KMS-11 (cell line): Measurements from ENCODE around the gene ELOA.

Experiments used
- H2AFZ ChIP-seq: fragments of 200-600 bp; sonication (generic); 2 replicates; pipeline ENCODE4 v1.6.1; 2016; ENCODE audit warnings: antibody characterized with exemption, mixed run types, low read depth
- H3K27ac ChIP-seq: fragments of 200-600 bp; sonication (generic); 2 replicates; pipeline ENCODE4 v1.6.1; 2016; ENCODE audit warnings: mild to moderate bottlenecking, mixed run types
- H3K27me3 ChIP-seq: fragments of 200-600 bp; sonication (generic); 2 replicates; pipeline ENCODE4 v1.6.1; 2017; ENCODE audit warnings: mild to moderate bottlenecking, low read depth, mixed run types, moderate library complexity; ENCODE audit not compliant: insufficient read depth
- H3K36me3 ChIP-seq: fragments of 200-600 bp; sonication (generic); 2 replicates; pipeline ENCODE4 v1.6.1; 2017; ENCODE audit warnings: mild to moderate bottlenecking, mixed run types; ENCODE audit not compliant: insufficient read depth
- H3K4me1 ChIP-seq: fragments of 200-600 bp; sonication (generic); 2 replicates; pipeline ENCODE4 v1.6.1; 2016; ENCODE audit warnings: mild to moderate bottlenecking, low read depth, mixed run types; ENCODE audit not compliant: poor library complexity, severe bottlenecking
- H3K4me2 ChIP-seq: fragments of 200-600 bp; sonication (generic); 2 replicates; pipeline ENCODE4 v1.7.0; 2016; ENCODE audit warnings: mild to moderate bottlenecking, mixed run types
- H3K4me3 ChIP-seq: fragments of 200-600 bp; sonication (generic); IDR thresholded peaks from 2 replicates; pipeline ENCODE4 v1.6.1; 2017; ENCODE audit warnings: low read depth, low read length, mixed read lengths; ENCODE audit not compliant: insufficient read depth
- H3K79me2 ChIP-seq: fragments of 200-600 bp; sonication (generic); 2 replicates; pipeline ENCODE4 v1.6.1; 2016; ENCODE audit warnings: low read depth, mixed run types; ENCODE audit not compliant: insufficient read depth
- H3K9ac ChIP-seq: fragments of 200-600 bp; sonication (generic); 2 replicates; pipeline ENCODE4 v1.6.1; 2016; ENCODE audit warnings: mild to moderate bottlenecking, mixed run types
- H4K20me1 ChIP-seq: fragments of 200-600 bp; sonication (generic); 2 replicates; pipeline ENCODE4 v1.6.1; 2016; ENCODE audit warnings: mild to moderate bottlenecking, mixed run types; ENCODE audit not compliant: insufficient read depth
- TF ChIP-seq, protein P1 (sequence below): fragments of 200-600 bp; sonication (generic); conservative IDR thresholded peaks from 2 replicates; pipeline ENCODE4 v1.6.1; 2017; ENCODE audit warnings: low read depth, mild to moderate bottlenecking, antibody characterized with exemption, low read length, moderate library complexity, mixed read lengths

Gene ELOA

DNA sequence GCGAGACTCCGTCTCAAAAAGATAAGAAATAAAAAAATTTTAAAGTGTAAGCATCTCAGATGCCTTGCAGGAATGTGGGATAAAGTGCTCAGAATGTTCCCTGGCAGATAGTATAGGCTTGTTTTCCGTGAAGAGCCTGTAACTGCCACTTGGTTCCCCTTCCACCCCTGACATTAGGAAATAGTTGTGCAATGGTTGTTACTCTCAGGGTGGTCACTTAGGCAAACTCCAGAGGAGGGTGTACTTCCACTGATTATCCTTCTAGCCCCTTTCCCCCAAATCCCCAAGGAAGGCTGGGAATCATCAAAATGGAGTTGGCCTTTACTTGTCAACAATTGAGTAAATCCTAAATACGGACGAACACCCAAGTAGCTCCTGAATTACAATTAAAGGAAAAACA, 41.3 kb upstream of the ELOA start:
- H3K9ac ChIP-seq = no peak overlapping the region
- peaks cover 23% of the 10 kb centered on the region; the same call in 1 of the 2 replicates for H3K36me3 ChIP-seq
- peaks cover 20% of the 10 kb centered on the region for H4K20me1 ChIP-seq
- no peak overlapping the region for H3K4me3 ChIP-seq
- TF ChIP-seq, protein P1, sequence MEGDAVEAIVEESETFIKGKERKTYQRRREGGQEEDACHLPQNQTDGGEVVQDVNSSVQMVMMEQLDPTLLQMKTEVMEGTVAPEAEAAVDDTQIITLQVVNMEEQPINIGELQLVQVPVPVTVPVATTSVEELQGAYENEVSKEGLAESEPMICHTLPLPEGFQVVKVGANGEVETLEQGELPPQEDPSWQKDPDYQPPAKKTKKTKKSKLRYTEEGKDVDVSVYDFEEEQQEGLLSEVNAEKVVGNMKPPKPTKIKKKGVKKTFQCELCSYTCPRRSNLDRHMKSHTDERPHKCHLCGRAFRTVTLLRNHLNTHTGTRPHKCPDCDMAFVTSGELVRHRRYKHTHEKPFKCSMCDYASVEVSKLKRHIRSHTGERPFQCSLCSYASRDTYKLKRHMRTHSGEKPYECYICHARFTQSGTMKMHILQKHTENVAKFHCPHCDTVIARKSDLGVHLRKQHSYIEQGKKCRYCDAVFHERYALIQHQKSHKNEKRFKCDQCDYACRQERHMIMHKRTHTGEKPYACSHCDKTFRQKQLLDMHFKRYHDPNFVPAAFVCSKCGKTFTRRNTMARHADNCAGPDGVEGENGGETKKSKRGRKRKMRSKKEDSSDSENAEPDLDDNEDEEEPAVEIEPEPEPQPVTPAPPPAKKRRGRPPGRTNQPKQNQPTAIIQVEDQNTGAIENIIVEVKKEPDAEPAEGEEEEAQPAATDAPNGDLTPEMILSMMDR = no peak
- no peak overlapping the region for H3K27ac ChIP-seq
- no peak overlapping the region for H3K4me2 ChIP-seq
- no peaks in the 10 kb centered on the region for H3K27me3 ChIP-seq
- H2AFZ ChIP-seq = no peak overlapping the region
- H3K79me2 ChIP-seq = peaks cover 26% of the 10 kb centered on the region; the same call in 1 of the 2 replicates
- peaks cover 19% of the 10 kb centered on the region for H3K4me1 ChIP-seq

GRCh38 chr1:23704834-23705495, 38.3 kb upstream of the ELOA start:
- Histone ChIP-seq H3K4me2 (no peak overlapping the region), H3K27ac (no peak overlapping the region; the same call in 1 of the 2 replicates), H3K79me2 (peaks cover under 1% of the 10 kb centered on the region; the same call in 1 of the 2 replicates), H4K20me1 (no peaks in the 10 kb centered on the region; the same call in 1 of the 2 replicates), H3K4me1 (no peaks in the 10 kb centered on the region), H2AFZ (no peak overlapping the region), H3K4me3 (no peak overlapping the region), H3K27me3 (no peaks in the 10 kb centered on the region), H3K9ac (no peak overlapping the region), H3K36me3 (no peaks in the 10 kb centered on the region)
- TF ChIP-seq, protein P1 = no peak

DNA sequence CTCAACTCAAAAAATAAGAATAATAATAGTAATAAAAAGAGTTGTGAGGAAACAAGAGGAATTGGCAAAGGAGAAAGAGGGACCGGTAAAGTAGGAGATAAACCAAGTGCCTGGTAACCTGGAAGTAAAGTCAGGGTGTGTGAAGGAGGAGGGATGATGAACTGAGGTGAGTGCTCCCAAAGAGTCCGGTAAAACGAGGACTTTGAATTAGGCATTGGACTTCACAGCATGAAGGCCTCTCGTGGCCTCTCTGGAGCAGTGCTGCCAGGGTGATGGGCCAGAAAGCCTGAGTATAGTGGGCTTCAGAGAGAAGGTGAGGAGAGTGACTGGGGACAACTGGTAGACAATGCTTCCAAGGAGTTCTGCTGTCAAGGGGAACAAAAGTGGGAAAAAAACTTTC, 34.0 kb upstream of the ELOA start:
- Histone ChIP-seq H3K79me2 (no peaks in the 10 kb centered on the region), H3K36me3 (no peaks in the 10 kb centered on the region), H3K4me3 (no peak overlapping the region), H3K27me3 (no peaks in the 10 kb centered on the region), H2AFZ (no peak overlapping the region), H3K4me1 (no peaks in the 10 kb centered on the region), H3K9ac (no peak overlapping the region), H3K4me2 (no peak overlapping the region), H4K20me1 (no peaks in the 10 kb centered on the region), H3K27ac (no peak overlapping the region)
- TF ChIP-seq, protein P1 = no peak

DNA sequence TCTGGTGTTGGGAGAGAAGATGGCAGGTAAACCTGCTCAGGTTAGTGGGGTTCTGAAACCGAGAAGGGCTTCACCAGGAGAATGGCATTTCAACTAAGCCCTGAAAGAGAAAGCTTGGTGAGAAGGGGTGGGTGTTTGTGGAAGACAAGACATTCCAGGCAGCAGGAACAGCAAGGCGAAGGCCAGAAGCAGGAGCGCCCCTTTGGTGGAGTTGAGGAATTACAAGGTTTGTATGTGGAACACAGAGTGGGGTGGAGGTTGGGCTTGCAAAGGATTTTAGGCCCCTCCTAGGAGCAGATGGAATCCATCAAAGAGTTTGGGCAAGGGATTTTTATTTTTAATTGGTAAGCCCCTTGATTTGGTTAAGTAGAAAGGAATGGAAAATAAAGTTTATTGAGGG, 24.8 kb upstream of the ELOA start:
- TF ChIP-seq, protein P1 = peak; percentile 87

More for the DNA sequence above, 24.8 kb upstream of the ELOA start:
- no peak overlapping the region for H2AFZ ChIP-seq
- no peaks in the 10 kb centered on the region for H3K79me2 ChIP-seq
- H3K4me2 ChIP-seq = peak overlapping the region; percentile 13; the same call in 1 of the 2 replicates
- H3K4me3 ChIP-seq = no peak overlapping the region
- no peaks in the 10 kb centered on the region for H3K27me3 ChIP-seq
- H4K20me1 ChIP-seq = no peaks in the 10 kb centered on the region; the same call in 1 of the 2 replicates
- no peaks in the 10 kb centered on the region for H3K36me3 ChIP-seq
- peaks cover 47% of the 10 kb centered on the region for H3K4me1 ChIP-seq
- no peak overlapping the region; the same call in 1 of the 2 replicates for H3K27ac ChIP-seq
- no peak overlapping the region for H3K9ac ChIP-seq
